ENCODE data around the gene IMPDH1. TPM values are rescaled to one million over a fixed set of nuclear protein-coding genes. Genes with fewer than 3 reads are reported as not detected.
A peak's percentile ranks its signal among the peaks of the same experiment; 100 is the strongest.

IMPDH1 gene
- total and polyA plus RNA-seq, 10 of the 15 experiments (the other 5 are each of a cell fraction or from before 2014, with no cell fraction given) = 0.50 to 61.3 (median 41.8) TPM

- TF ChIP-seq SKIL (IDR thresholded peaks at IDR 0.05; ENCODE audit: low read depth, poor library complexity, severe bottlenecking) = no peak
- peak; percentile 74; the same call in 1 of the 2 replicates for TF ChIP-seq HDGF (IDR thresholded peaks at IDR 0.05)
- TF ChIP-seq ZBTB4 (CRISPR knock-in tag; IDR thresholded peaks at IDR 0.05) = no peak
- TF ChIP-seq EED (IDR thresholded peaks at IDR 0.05; ENCODE audit: low read depth) = 0 out of 2 replicates have a peak, but pooled peaks have one; percentile 51
- TF ChIP-seq ZBED1 (IDR thresholded peaks at IDR 0.05; ENCODE audit: borderline replicate concordance) = no peak
- no peak for TF ChIP-seq ATF2 (IDR thresholded peaks at IDR 0.05; ENCODE audit: low read length)
- TF ChIP-seq ELK1 (IDR thresholded peaks at IDR 0.05; ENCODE audit: low read depth, low read length) = no peak
- no peak for TF ChIP-seq ZNF622 (IDR thresholded peaks at IDR 0.05)
- TF ChIP-seq MLLT1 (IDR thresholded peaks at IDR 0.05) = peak; percentile 60; the same call in 1 of the 2 replicates
- no peak for TF ChIP-seq MTA3 (IDR thresholded peaks at IDR 0.05; ENCODE audit: borderline replicate concordance, low read length)
- TF ChIP-seq CUX1 (IDR thresholded peaks at IDR 0.05; ENCODE audit: insufficient replicate concordance, low read depth, low read length) = no peak
- TF ChIP-seq RFX5 (IDR thresholded peaks at IDR 0.05; ENCODE audit: low read depth, low read length) = 0 out of 2 replicates have a peak, but pooled peaks have one; percentile 49
- no peak for TF ChIP-seq NFYB (IDR thresholded peaks at IDR 0.05; ENCODE audit: insufficient read depth, low read depth, low read length)
- no peak for TF ChIP-seq CREM (IDR thresholded peaks at IDR 0.05; ENCODE audit: low read depth)
- TF ChIP-seq MAX (IDR thresholded peaks at IDR 0.05; ENCODE audit: low read depth, low read length) = no peak
Measured at GRCh38 chr7:128450409-128450808, 40.6 kb upstream of the IMPDH1 start (continued).

Measured in GM12878 (cell line).